ENCODE results near the gene SYNC.

DNA sequence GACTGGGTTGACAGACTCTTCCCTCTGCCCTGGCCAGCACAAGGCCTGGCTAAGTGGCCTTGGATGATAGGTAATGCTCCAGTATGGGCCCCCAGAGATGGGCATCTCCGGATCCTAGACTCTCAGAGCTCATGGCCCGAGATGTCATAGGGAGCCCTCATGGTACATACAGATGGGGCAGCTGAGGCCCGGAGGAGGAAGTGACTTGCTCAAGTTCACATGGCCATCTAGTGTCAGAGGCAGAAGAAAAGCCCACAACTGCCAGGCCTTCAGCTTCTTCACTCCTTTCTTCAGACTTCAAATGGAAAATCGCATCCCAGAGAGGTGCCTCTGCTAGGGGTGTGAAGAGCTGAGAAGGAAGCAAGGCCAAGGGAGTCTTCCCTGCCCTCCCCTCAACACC lies 46.8 kb upstream of the SYNC start:
- TF ChIP-seq, protein P1, sequence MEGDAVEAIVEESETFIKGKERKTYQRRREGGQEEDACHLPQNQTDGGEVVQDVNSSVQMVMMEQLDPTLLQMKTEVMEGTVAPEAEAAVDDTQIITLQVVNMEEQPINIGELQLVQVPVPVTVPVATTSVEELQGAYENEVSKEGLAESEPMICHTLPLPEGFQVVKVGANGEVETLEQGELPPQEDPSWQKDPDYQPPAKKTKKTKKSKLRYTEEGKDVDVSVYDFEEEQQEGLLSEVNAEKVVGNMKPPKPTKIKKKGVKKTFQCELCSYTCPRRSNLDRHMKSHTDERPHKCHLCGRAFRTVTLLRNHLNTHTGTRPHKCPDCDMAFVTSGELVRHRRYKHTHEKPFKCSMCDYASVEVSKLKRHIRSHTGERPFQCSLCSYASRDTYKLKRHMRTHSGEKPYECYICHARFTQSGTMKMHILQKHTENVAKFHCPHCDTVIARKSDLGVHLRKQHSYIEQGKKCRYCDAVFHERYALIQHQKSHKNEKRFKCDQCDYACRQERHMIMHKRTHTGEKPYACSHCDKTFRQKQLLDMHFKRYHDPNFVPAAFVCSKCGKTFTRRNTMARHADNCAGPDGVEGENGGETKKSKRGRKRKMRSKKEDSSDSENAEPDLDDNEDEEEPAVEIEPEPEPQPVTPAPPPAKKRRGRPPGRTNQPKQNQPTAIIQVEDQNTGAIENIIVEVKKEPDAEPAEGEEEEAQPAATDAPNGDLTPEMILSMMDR (IDR thresholded peaks at IDR 0.05): no peak
- no peak for TF ChIP-seq POLR2A (IDR thresholded peaks at IDR 0.05)
